Right atrium auricular region (tissue), 2 donors: ENCODE data around the gene MALT1. TPM values are rescaled to one million over a fixed set of nuclear protein-coding genes. Genes with fewer than 3 reads are reported as not detected.
"Not testable (repeated sequence)": the region's sequence is repeated elsewhere in the genome, so short reads cannot be mapped to it uniquely, and the experiment has no call there.

Experiments
- DNase-seq: peaks from one replicate; pipeline ENCODE4 v3.0.0-alpha.2; 2019; ENCODE audit warnings: low spot score
- H3K27ac ChIP-seq, 2 donors: fragments of 200-600 bp; sonication (generic); 1 replicate in 1 of 2; 2 replicates in 1 of 2; pipeline ENCODE4 v1.5.1; 2016 to 2019
- H3K27me3 ChIP-seq, 2 donors: fragments of 200-600 bp; sonication (generic); one replicate each; pipeline versions ENCODE4 v1.5.1 to v1.6.0; 2017 to 2019
- H3K36me3 ChIP-seq: fragments of 200-600 bp; sonication (generic); one replicate; pipeline ENCODE4 v1.5.1; 2016
- H3K4me1 ChIP-seq, 2 donors: fragments of 200-600 bp; sonication (generic); one replicate each; pipeline versions ENCODE4 v1.5.1 to v1.6.0; 2017 to 2019
- H3K4me3 ChIP-seq, 2 donors: fragments of 200-600 bp; sonication (generic); 1 replicate in 1 of 2; 2 replicates in 1 of 2; pipeline ENCODE4 v1.5.1; 2017 to 2019; ENCODE audit warnings: mild to moderate bottlenecking in 1 of 2, moderate library complexity in 1 of 2
- H3K9me3 ChIP-seq, 2 donors: fragments of 200-600 bp; sonication (generic); one replicate each; pipeline ENCODE4 v1.5.1; 2019
- CTCF ChIP-seq, 2 donors: fragments of 200-600 bp; sonication (generic); IDR thresholded peaks; one replicate each; pipeline ENCODE4 v1.5.1; 2019; ENCODE audit warnings: antibody characterized with exemption in 2 of 2
- total RNA-seq, 2 donors: library from RNA; depleted of rRNA; stranded (reverse); fragments of >200 nt; gene quantifications; one replicate each; pipeline ENCODE4 v1.1.0, GENCODE V29; 2016

Gene MALT1
- total RNA-seq, 2 donors from 2014 or later: 9.9 to 10.9 TPM

- Histone ChIP-seq H3K4me1 (no peaks in the 10 kb centered on the region), H3K27me3 (no peaks in the 10 kb centered on the region), H3K4me3 (no peak overlapping the region), H3K36me3 (no peaks in the 10 kb centered on the region), H3K27ac (no peak overlapping the region), H3K9me3 (no peaks in the 10 kb centered on the region)
- no peak for DNase-seq
- TF ChIP-seq CTCF (IDR thresholded peaks at IDR 0.05): no peak
Observed at GRCh38 chr18:58639751-58640427, 31.4 kb upstream of the MALT1 start.

GRCh38 chr18:58640428-58640805, 30.8 kb upstream of the MALT1 start:
- TF ChIP-seq CTCF (IDR thresholded peaks at IDR 0.05): no peak
- Histone ChIP-seq H3K36me3 (no peaks in the 10 kb centered on the region), H3K27ac (no peak overlapping the region), H3K27me3 (no peaks in the 10 kb centered on the region), H3K9me3 (no peaks in the 10 kb centered on the region), H3K4me3 (no peak overlapping the region), H3K4me1 (no peaks in the 10 kb centered on the region)
- DNase-seq: no peak

- no peaks in the 10 kb centered on the region for H3K27me3 ChIP-seq
- DNase-seq: no peak
- no peaks in the 10 kb centered on the region for H3K9me3 ChIP-seq
- TF ChIP-seq CTCF (IDR thresholded peaks at IDR 0.05): no peak
- no peak overlapping the region for H3K4me3 ChIP-seq
- no peaks in the 10 kb centered on the region for H3K36me3 ChIP-seq
- no peak overlapping the region for H3K27ac ChIP-seq
- H3K4me1 ChIP-seq: no peaks in the 10 kb centered on the region
Observed at GRCh38 chr18:58640891-58641610, 30.2 kb upstream of the MALT1 start.

- DNase-seq, H3K27me3 ChIP-seq, H3K4me3 ChIP-seq, H3K4me1 ChIP-seq, H3K36me3 ChIP-seq, H3K9me3 ChIP-seq: not testable (repeated sequence)
- H3K27ac ChIP-seq: peak overlapping the region; percentile 13 to 43
Observed at GRCh38 chr18:58643557-58643956, 27.7 kb upstream of the MALT1 start.

GRCh38 chr18:58645398-58645797, 25.9 kb upstream of the MALT1 start:
- H3K27ac ChIP-seq: no peak overlapping the region
- H3K4me1 ChIP-seq: no peaks in the 10 kb centered on the region
- H3K36me3 ChIP-seq: no peaks in the 10 kb centered on the region
- no peak for DNase-seq
- H3K27me3 ChIP-seq: no peaks in the 10 kb centered on the region
- no peak overlapping the region for H3K4me3 ChIP-seq
- no peak for TF ChIP-seq CTCF (IDR thresholded peaks at IDR 0.05)
- H3K9me3 ChIP-seq: no peaks in the 10 kb centered on the region

GRCh38 chr18:58646334-58646862, 24.9 kb upstream of the MALT1 start:
- TF ChIP-seq CTCF (IDR thresholded peaks at IDR 0.05): no peak
- H3K27me3 ChIP-seq: no peaks in the 10 kb centered on the region
- H3K4me1 ChIP-seq: no peaks in the 10 kb centered on the region
- no peaks in the 10 kb centered on the region for H3K36me3 ChIP-seq
- no peak overlapping the region for H3K4me3 ChIP-seq
- H3K27ac ChIP-seq: no peak overlapping the region
- no peak for DNase-seq
- H3K9me3 ChIP-seq: no peaks in the 10 kb centered on the region
